Measurements from ENCODE around the gene COA8.
"Not testable (repeated sequence)": the region's sequence is repeated elsewhere in the genome, so short reads cannot be mapped to it uniquely, and the experiment has no call there.

The COA8 gene

GRCh38 chr14:103576371-103577024 lies 13.7 kb downstream of the COA8 start:
- DNase-seq, result peak; percentile 76

DNA sequence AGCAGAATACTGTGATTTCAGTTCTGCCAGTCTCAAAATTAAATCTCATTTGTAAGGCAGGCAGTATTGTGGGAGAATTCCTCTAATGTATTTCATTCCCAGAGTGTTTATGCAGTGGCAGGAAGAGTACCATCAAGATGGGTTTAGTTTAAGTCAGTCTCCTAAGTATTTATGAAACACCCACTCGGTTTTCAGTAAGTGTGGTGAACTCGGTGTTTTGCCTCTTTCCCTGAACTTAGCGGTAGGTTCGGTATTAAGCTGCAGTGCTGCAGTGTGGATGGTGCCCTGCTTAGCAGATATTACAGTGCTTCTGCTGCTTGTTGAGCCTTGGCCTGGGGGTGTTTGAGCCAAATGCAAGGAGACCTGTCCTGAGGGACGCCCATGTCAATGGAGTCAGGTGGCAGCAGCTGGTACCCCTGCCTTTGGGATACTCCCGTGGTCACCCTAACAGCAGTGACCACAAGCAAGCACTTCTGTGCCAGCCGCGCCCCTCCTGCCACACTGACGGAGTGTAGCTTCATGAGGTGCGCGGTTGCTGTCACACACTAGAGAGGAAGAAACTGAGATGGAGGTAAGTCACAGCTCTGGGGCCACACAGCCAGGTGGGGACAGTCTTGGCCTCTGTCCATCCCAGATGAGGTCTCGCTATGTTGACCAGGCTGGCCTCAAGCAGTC lies 15.8 kb downstream of the COA8 start:
- no peak for DNase-seq

- no peak for DNase-seq
Measured at GRCh38 chr14:103581206-103581605, 18.4 kb downstream of the COA8 start.

DNA sequence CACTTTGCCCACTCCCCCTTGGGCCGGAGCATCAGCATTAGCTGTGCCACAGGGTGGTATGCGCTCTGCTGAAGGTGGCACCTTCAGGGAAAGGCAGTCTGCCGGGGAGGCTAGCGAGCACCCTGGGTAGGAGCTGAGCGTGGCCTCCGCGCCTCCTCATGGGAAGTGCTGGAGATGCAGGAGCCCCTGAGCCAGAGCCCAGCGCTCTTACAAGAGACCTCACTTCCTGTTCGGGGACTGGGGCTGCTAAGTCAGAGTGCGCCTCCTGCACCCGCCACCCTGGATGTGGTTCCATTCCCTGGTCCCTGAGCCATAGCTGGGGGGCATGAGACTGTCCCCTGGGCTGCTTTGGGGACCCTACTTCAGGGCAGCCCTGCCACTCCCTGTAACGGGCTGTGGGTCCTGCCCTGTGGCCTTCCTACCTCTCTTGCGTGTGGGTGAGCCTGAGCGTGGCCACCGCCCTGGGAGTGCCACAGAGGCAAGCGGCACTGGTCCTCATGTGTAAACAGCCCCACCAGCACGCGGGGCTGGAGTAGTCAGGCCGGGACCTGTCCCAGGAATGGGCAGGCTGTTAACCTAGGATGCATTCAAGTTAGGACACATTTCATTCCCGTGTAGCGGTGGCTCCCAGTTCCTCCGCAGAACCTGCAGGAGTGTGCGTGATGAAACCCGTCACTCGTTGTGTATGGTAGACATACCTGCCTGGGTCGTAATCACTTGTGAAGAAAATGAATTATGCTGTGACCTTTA lies 19.4 kb downstream of the COA8 start:
- DNase-seq, result no peak

DNA sequence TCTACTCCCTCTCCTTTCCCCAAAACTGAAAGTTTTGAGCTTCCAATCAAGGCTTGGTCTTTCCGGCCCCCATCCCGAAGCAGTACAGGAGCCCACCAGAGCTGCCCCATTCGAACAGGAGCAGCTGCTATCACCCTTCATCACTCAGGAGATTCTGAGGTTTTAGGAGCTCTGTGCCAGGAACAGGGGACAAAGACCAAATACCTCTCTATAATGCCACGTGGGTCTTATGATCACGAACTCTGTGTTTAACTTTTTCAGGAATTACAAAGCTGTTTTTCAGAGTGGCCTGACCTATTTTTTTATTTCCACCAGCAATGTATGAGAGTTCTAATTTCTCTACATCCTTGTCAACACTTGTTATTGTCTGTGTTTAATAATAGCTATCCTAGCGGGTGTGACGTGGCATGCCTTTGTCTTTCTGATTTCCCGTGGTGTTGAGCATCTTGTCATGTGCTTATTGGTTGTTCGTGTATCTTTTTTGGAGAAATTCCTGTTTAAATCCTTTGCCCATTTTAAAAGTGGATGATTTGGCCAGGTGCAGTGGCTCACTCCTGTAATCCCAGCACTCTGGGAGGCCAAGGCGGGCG lies 21.7 kb downstream of the COA8 start:
- DNase-seq, result no peak

GRCh38 chr14:103593577-103593976 lies 30.8 kb downstream of the COA8 start:
- DNase-seq, result no peak

DNA sequence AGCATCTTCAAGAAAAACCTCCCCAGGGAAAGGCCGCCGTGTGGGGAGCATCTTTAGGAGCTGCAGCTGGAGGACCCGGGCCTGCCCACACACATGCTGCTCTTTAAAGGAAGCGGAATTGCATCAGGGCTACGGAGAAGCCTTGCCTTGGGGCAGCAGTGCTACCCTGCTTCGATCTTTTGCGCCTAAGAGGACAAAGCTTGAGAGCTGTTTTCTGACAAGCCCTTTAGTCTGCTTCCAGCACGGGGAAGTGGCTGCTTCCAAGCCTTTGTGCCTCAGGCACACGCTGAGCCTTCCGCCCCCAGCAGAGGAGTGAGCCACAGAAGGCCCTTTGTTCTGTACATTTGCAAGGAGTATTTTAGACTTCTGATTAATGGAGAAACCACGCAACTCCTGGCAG lies 31.5 kb downstream of the COA8 start:
- peak; percentile 80 for DNase-seq

DNA sequence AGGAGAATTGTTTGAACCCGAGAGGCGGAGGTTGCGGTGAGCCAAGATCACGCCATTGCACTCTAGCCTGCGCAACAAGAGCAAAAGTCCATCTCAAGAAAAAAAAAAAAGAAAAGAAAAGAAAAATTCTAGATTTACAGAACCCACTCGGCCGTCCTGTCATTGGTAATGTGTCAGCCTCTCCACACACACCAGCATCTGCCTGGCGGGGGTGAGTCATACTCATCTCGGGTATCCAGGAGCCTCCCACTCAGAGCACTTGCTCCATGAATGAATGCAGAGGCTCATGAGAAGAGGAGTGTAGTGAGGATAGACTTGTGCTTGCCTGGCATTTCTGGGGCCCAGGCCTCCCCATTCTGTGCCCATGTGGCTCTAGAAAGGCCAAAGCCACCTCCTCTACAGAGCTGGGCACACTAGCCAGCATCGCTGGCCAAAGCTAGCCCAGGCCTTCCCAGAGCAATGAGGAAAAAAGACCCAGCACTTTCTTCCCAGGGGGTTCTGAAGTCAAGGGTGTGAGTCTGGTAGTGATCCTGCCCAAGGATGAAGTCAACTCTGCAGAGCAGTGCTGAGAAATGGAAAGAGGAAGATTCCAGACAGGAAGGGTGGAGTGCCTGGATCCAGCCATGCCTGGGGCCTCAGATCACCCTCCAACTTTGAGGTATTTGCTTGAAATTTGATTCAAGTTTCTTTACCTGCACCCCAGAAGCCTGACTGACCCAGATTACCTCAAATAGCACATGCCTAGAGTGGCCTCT lies 35.0 kb downstream of the COA8 start:
- peak; percentile 91 for DNase-seq

- no peak for DNase-seq
Measured at GRCh38 chr14:103600503-103600902, 37.7 kb downstream of the COA8 start.

- no peak for DNase-seq
Measured at GRCh38 chr14:103604620-103605019, 41.9 kb downstream of the COA8 start.

- DNase-seq, result peak; percentile 91
Measured at GRCh38 chr14:103606963-103607668, 44.4 kb downstream of the COA8 start.

- no peak for DNase-seq
Measured at GRCh38 chr14:103607822-103608221, 45.1 kb downstream of the COA8 start.

GRCh38 chr14:103609081-103609480 lies 46.3 kb downstream of the COA8 start:
- not testable (repeated sequence) for DNase-seq

- DNase-seq, result no peak
Measured at GRCh38 chr14:103611215-103611614, 48.5 kb downstream of the COA8 start.

DNA sequence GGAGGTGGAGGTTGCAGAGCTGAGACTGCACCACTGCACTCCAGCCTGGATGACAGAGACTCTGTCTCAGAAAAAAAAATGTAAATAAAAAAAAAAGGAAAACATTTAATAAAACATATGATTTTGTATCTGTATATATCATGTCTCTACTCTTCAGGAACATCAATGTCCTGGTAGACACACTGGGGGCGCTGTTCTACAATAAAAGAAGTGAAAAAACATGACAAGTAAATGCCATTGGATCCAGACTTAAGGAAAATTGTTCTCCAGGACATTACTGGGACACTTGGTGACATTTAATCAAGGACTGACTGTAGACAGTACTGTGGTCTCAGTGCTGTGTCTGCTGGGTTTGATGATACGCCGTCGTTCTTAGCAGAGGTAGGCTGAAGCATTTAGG lies 50.8 kb downstream of the COA8 start:
- DNase-seq, result no peak

DNA sequence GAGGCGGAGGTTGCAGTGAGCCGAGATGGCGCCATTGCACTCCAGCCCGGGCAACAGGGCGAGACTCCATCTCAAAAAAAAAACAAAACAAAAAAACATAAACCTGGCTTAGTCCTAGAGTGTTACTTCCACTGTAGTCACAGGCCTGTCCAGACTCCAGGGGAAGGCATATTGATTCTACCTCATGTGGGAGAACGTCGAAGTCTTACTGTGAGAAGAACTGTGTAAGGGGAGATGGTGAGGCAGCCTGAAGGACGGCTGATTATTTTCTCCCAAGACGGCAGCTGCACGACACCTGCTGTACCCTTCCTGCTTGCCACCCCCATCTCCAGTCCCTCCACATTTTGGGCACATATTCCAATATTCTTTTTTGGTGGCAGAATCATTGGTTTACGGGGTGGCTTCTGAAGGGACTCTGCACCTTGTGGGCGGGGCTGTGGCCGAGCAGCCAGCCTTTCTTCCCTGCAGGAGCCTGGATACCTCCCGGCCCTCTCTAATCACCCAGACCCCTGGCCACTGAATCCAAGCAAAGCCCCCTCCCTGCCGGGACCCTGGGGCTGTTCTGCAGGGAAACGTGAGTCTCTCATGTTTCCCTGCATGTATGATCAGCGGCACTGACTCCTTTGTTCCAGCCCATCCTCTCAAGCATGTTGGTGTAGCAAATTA lies 54.0 kb downstream of the COA8 start:
- no peak for DNase-seq

GRCh38 chr14:103619057-103619456 lies 56.3 kb downstream of the COA8 start:
- peak; percentile 59 for DNase-seq

DNA sequence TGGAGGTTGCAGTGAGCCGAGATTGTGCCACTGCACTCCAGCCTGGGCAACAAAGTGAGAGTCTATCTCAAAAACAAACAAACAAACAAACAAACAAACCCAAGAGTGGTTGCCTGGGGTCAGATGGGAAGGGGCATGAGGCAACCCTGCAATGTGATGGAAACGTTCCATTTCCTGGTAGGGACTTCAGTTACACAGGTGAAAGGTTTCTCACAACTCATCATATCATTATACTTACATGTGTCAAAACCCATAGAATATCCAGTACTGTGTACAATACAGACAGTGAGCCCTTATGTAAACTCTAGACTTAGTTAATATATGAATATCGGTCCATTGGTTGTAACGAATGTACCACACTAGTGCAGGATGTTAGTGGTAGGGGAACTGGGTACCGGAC lies 59.1 kb downstream of the COA8 start:
- DNase-seq, result no peak

GRCh38 chr14:103623308-103623707 lies 60.5 kb downstream of the COA8 start:
- DNase-seq, result no peak

DNA sequence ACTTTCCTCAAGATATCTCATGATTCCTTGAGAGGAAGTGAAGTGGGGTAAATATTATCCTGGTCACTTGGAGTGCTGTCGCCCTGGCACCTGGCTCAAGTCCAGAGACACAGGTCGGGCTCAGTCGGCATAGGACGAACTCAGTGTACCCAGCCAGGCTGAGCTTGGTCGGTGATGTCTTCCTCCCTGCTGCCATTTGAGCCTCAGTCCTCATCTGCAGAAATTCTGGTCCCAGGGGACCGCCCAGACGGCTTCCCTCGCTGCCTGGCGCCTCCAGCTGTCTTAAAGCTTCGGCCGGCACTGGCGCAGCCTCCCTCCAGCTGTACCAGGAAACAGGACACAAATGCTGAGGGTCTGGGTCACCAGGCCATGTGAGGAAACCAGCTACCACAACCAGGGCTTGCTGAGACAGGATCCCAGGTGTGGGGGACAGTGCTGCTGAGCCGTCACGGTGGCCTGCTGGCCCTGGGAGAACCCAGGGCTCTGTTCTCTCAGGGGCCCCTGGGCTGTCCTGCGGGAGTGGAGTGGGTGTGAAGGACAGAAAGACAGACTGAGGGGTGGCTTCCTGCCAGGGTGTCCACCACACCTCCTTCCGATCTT lies 61.2 kb downstream of the COA8 start:
- DNase-seq, result no peak

DNA sequence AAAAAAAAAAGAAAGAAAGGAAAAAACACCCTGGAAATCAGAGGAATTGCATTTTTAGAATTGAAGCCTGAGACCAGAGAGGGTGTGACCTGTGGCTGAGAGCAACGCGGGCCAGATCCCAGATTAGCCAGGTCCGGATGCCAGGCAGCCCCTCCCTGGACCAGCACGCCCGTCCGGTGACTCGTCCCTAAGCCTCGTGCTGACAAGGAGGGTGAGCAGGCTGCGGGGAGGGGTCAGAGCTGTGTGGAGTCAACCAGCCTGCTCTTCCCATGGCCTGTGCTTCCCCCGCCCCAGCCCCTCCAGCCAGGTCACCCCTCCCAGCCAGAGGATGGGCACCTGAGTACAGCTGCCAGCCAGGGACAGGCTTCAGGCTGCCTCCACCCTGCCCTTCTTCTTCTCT lies 62.1 kb downstream of the COA8 start:
- peak; percentile 86 for DNase-seq

Data from EL (cell line).